GM12873 (cell line): ENCODE results near the gene SNN.

ENCODE experiments used
- CTCF ChIP-seq: IDR thresholded peaks from 2 replicates; pipeline ENCODE4 v1.5.1; 2012; ENCODE audit warnings: low read depth, mild to moderate bottlenecking, moderate library complexity, low read length, control low read depth; ENCODE audit not compliant: insufficient read depth; ENCODE audit errors: missing control alignments

SNN gene

DNA sequence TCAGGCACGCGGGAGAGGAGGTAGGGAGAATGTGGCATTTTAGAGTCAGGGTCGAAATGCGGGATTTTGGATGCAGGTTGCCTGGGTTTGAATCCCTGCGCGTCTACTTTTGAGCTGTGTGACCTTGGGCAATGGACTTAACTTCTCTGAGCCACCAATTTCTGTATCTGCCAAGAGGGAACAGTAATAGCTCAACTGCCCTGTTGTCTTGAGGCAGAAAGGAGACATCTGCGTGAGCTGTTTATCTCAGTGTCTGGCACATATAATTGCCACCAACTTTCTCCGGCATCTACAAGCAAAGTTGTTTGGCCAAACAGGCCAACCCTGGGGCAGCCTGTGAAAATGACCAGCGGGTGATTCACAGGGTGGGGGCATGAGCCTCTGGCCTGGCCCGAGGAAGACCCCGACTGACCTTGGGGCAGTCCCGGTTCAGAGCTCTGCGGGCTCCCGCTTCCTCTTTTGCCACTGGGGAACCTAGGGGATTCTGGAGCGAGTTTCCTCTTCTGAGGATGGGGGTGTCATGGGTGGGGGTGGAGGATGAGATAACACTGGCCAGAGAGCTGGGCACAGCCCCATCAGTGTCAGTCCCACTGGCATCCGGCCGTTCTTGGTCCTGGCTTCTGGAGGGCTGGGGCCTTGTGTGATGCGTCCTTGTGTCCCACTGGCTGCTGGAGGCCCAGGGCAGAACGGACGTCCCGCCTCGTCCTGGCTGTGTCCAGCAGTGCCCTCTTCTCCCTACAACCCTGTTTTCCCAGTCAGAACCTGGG, 1.3 kb downstream of the SNN start:
- TF ChIP-seq CTCF: no peak

- TF ChIP-seq CTCF: no peak
Observed at GRCh38 chr16:11670171-11671131, 2.2 kb downstream of the SNN start.

- no peak for TF ChIP-seq CTCF
Observed at GRCh38 chr16:11671271-11671670, 3.0 kb downstream of the SNN start.

GRCh38 chr16:11671676-11672075, 3.4 kb downstream of the SNN start:
- no peak for TF ChIP-seq CTCF

DNA sequence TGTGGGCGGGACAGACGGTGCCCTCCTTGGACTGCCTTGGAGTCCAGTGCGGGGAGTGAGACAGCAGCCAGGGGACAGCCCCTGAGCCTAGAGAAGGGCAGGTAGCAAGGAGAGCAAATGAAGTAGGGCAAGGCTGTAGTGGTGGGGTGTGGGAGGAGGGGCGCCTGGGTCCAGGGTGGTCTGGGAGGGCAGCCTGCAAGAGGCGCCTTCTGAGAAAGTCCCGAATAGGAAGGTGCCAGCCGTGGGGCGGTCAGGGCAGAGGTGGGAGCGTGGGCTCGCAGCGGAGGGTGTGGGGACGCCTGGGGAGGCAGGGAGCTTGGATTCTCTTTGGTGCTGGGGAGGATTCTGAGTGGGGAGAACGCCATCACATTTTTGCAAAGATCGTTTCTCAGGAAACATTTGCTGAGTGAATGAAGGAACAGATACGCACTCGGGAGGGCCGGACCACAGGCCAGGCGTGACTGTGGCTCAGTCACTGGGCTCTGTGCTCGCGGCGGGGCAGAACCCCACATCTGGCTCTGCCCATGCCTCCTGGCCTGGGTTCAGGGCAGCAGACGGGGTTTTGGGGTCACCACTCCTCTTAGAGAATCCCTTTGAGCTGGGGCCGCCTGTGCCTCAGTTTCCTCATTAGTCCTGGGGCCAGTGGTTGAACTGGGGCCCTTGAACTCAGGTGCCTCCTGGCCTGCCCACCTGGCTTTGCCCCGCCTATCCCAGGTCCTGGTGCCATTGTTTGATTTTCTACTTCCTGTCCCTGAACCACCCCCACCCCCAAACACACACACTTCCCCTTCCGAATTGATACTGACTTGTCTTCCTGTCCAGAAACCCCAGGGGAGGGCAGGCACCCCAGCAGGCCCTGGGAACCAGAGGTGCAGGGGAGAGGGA, 4.2 kb downstream of the SNN start:
- TF ChIP-seq CTCF: no peak

DNA sequence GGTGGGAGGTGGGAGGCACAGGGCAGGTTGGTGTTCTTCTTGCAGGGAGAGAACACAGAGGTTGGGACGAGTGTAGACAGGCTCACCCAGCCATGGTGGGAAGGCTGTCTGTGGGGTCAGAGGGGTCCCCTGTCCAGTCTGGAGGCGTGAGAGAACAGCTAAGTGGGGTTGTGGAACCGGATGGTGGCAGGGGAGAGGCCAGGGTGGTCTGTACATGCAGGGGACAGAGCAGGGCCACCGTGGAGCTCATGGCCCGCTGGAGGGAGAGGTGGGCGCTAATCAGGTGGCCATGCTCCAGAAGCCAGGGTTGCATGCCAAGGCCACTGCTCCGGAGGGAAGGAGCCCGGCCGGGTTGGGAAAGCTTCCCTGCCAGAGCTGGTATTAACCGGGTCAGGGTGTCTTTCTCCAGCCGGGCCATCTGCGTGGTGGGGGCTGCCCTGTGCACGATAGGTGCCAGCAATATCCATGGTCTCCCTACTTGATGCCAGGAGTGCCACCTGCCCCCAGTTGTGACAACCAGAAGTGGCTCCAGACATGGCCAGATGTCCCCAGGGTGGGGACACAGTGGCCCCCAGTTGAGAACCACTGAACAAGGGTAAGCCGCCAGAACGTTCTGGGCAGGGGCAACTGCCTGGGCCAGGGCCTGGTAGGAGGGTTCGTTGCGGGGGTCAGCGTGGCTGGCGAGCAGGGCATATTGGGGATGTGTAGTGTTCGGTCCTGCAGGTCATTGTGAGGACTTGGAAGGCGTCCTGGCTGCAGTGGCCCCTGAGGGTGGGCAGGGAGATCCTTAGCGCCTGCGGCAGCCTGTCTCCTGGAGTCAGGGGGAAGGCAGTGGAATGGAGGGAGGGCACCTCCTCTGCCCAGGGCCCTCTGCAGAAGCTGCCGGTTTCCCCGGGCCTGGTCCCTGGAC, 5.1 kb downstream of the SNN start:
- no peak for TF ChIP-seq CTCF
